ENCODE results near the gene LRCH1. TPM values are rescaled to one million over a fixed set of nuclear protein-coding genes. Genes with fewer than 3 reads are reported as not detected.

Gene LRCH1
- total RNA-seq, 1 donor from 2014 or later: 13.1 TPM

GRCh38 chr13:46747031-46747820 is 194.3 kb downstream of the LRCH1 start:
- no peak for TF ChIP-seq CTCF (IDR thresholded peaks at IDR 0.05; ENCODE audit: borderline replicate concordance)
- Histone ChIP-seq H3K36me3 (peaks cover 71% of the 10 kb centered on the region), H3K4me1 (peaks cover 15% of the 10 kb centered on the region), H3K27ac (replicated peaks) (no peak overlapping the region), H3K9me3 (replicated peaks) (no peaks in the 10 kb centered on the region), H3K4me3 (no peak overlapping the region), H3K27me3 (ENCODE audit: low read depth) (no peaks in the 10 kb centered on the region)
- no peak for DNase-seq
- intact Hi-C loops (cut with micrococcal nuclease): no loop called here

DNA sequence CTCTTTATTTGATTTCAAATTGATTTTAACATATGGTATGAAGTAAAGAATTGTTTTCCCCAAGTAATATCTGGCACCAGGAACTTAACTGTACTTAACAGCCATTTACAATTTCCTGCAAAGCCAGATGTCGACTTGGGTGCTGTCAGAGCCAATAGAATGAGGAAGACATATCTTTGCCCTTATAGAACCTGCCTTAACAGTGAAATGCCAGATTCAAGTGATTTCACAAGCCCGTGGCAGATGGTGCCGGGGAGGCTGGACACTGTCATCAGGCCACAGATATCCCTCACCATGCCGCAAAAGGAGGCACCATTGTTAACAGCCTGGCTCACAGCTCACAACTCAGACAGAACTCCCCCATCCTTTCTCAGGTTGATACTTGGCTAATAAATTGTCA is 195.3 kb downstream of the LRCH1 start:
- no peak overlapping the region for H3K4me3 ChIP-seq
- no peaks in the 10 kb centered on the region for H3K9me3 ChIP-seq (replicated peaks)
- DNase-seq: no peak
- peaks cover 15% of the 10 kb centered on the region for H3K4me1 ChIP-seq
- intact Hi-C loops (cut with micrococcal nuclease): no loop called here
- no peak for TF ChIP-seq CTCF (IDR thresholded peaks at IDR 0.05; ENCODE audit: borderline replicate concordance)
- peaks cover 66% of the 10 kb centered on the region for H3K36me3 ChIP-seq
- no peaks in the 10 kb centered on the region for H3K27me3 ChIP-seq (ENCODE audit: low read depth)
- no peak overlapping the region for H3K27ac ChIP-seq (replicated peaks)

DNA sequence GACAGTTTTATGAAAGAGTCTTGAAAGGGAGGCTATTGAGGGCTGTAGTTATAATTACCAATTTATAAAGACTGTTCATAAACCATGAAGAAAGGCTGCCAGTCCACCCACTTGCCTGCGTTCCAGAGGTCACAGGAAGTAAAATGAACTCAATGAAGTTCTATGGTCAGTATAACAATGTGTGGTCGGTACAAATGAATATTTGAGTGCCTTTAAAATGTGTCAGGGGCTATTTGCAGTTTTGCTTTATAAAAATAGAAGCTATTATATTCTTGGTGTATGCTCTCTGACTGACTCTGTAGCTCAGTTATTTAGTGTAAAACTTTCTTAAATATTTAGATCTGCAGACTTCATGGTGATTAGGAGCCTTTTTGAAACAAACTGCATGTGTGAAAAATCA is 197.0 kb downstream of the LRCH1 start:
- Histone ChIP-seq H3K4me3 (no peak overlapping the region), H3K27ac (replicated peaks) (no peak overlapping the region), H3K27me3 (ENCODE audit: low read depth) (no peaks in the 10 kb centered on the region), H3K9me3 (replicated peaks) (no peaks in the 10 kb centered on the region), H3K36me3 (peaks cover 53% of the 10 kb centered on the region), H3K4me1 (peaks cover 15% of the 10 kb centered on the region)
- intact Hi-C loops (cut with micrococcal nuclease): no loop called here
- no peak for TF ChIP-seq CTCF (IDR thresholded peaks at IDR 0.05; ENCODE audit: borderline replicate concordance)
- no peak for DNase-seq

DNA sequence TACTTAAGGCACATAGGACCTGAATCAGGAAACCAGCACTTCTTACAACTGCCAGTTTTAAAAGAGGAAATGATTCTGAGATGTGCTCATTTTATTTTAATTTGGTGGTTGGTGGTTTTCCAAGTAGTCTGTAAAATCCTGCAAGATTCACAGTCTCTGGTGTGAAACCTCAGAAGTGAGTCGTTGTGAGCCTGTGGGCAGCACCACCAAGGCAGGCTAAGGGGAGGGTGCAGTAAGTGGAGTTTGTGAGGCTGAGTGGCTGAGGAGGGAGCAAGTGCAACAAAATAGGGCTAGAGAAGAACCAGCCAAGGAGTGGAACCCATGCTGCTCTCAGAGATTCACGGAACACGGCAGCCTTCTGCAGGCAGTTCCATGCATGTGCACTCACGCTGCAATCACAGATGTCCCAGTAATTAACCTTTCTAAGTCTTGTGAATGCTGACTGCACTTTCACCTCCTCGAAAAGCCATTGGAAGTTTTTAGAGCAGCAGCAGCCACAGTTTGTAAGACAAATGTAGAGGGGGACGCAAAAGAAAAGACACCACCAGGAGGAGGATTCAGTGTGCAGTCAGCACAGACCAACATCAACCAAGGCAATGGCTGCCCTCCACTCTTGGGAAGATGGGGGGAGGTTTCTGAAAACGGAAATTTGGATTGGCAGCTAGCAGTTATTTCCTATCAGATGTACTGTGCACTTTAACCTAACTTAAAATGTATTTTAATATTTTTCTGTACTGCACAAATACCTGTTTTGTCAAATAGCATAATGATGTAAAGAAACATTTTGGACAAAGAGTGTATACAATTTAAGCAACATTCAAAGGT is 199.1 kb downstream of the LRCH1 start:
- no peak for DNase-seq
- TF ChIP-seq CTCF (IDR thresholded peaks at IDR 0.05; ENCODE audit: borderline replicate concordance): peak; percentile 12
- intact Hi-C loops (cut with micrococcal nuclease): no loop called here
- H3K27me3 ChIP-seq (ENCODE audit: low read depth): no peaks in the 10 kb centered on the region
- no peak overlapping the region for H3K4me3 ChIP-seq
- H3K36me3 ChIP-seq: peaks cover 35% of the 10 kb centered on the region
- H3K27ac ChIP-seq (replicated peaks): no peak overlapping the region
- H3K4me1 ChIP-seq: peaks cover 15% of the 10 kb centered on the region
- H3K9me3 ChIP-seq (replicated peaks): no peaks in the 10 kb centered on the region

DNA sequence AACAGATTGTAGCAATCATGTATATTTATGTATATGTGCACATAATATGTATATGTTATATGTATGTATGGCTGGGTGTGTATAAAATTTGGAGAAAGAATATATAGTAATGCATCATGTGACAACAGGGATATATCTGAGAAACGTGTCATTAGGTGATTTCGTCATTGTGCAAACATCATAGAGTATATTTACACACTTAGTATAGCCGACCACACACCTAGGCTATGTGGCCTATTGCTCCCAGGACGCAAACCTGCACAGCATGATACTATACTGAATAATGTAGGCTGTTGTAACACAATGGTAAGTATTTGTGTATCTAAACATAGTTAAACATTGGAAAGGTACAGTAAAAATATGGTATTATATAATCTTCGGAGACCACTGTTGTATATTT is 200.2 kb downstream of the LRCH1 start:
- no peak for TF ChIP-seq CTCF (IDR thresholded peaks at IDR 0.05; ENCODE audit: borderline replicate concordance)
- H3K36me3 ChIP-seq: peaks cover 26% of the 10 kb centered on the region
- H3K4me1 ChIP-seq: peaks cover 15% of the 10 kb centered on the region
- H3K27me3 ChIP-seq (ENCODE audit: low read depth): no peaks in the 10 kb centered on the region
- H3K9me3 ChIP-seq (replicated peaks): no peaks in the 10 kb centered on the region
- H3K4me3 ChIP-seq: no peak overlapping the region
- no peak for DNase-seq
- H3K27ac ChIP-seq (replicated peaks): no peak overlapping the region
- intact Hi-C loops (cut with micrococcal nuclease): no loop called here

Measured in left ventricle myocardium inferior (tissue), 1 donor.